SK-N-SH (cell line): Measurements from ENCODE around the gene NECAB2. TPM values are rescaled to one million over a fixed set of nuclear protein-coding genes. Genes with fewer than 3 reads are reported as not detected.
"Not testable (repeated sequence)": the region's sequence is repeated elsewhere in the genome, so short reads cannot be mapped to it uniquely, and the experiment has no call there.

Experiments
- CTCF ChIA-PET: fragments of 300-600, 350-600 bp; formaldehyde crosslinking; extraction: SDS; loops from one replicate; lab custom pipeline; 2021; lab: Yijun Ruan, JAX
- POLR2A ChIA-PET: fragments of 350-600 bp; sonication (Branson Sonifier 250); formaldehyde crosslinking; extraction: SDS; loops from one replicate; lab custom pipeline; 2020; ENCODE audit warnings: antibody characterized with exemption, inconsistent platforms; lab: Yijun Ruan, JAX
- DNase-seq: peaks from one replicate; pipeline ENCODE4 v3.0.0; 2012
- H2AFZ ChIP-seq: fragments of 200-600 bp; sonication (generic); 2 replicates; pipeline ENCODE4 v1.8.1; 2016; ENCODE audit warnings: antibody characterized with exemption, mild to moderate bottlenecking, low read depth
- H3F3A ChIP-seq: fragments of 200-600 bp; sonication (generic); replicated peaks from 2 replicates; pipeline ENCODE3; 2016; ENCODE audit warnings: antibody characterized with exemption, mild to moderate bottlenecking; ENCODE audit not compliant: insufficient read depth
- H3K27ac ChIP-seq, 2 experiments: fragments of 200-500 bp in 1 of 2; fragments of 200-600 bp in 1 of 2; sonication (Bioruptor generic) in 1 of 2; sonication (generic), shearing (Covaris generic) in 1 of 2; 2 replicates each; pipeline versions ENCODE4 v1.5.1 to v1.6.1; 2014 to 2016; ENCODE audit warnings: low read depth in 2 of 2, inconsistent platforms in 1 of 2, low read length in 1 of 2, mild to moderate bottlenecking in 1 of 2, mixed read lengths in 1 of 2
- H3K27me3 ChIP-seq: fragments of 200-600 bp; sonication (generic), shearing (Covaris generic); 2 replicates; pipeline ENCODE4 v1.6.1; 2016; ENCODE audit warnings: mixed run types; ENCODE audit not compliant: insufficient read depth
- H3K36me3 ChIP-seq, 2 experiments: fragments of 200-500 bp in 1 of 2; fragments of 200-600 bp in 1 of 2; sonication (Bioruptor generic) in 1 of 2; sonication (generic) in 1 of 2; replicated peaks in 1 of 2; 2 replicates each; pipeline versions ENCODE3 to v1.5.1; 2014 to 2016; ENCODE audit warnings: low read length in 1 of 2, mild to moderate bottlenecking in 1 of 2; ENCODE audit not compliant: insufficient read depth in 2 of 2, control insufficient read depth in 1 of 2
- H3K4me1 ChIP-seq, 2 experiments: fragments of 200-500 bp in 1 of 2; fragments of 200-600 bp in 1 of 2; sonication (Bioruptor generic) in 1 of 2; sonication (generic), shearing (Covaris generic) in 1 of 2; 2 replicates each; pipeline versions ENCODE4 v1.5.1 to v1.6.1; 2014 to 2016; ENCODE audit warnings: low read depth in 1 of 2, low read length in 1 of 2, mixed run types in 1 of 2; ENCODE audit not compliant: insufficient read depth in 2 of 2, control insufficient read depth in 1 of 2
- H3K4me2 ChIP-seq: fragments of 200-600 bp; sonication (generic), shearing (Covaris generic); 2 replicates; pipeline ENCODE4 v1.6.1; 2017; ENCODE audit warnings: mixed run types
- H3K4me3 ChIP-seq, 2 experiments: fragments of 200-500 bp in 1 of 2; fragments of 200-600 bp in 1 of 2; sonication (Bioruptor generic) in 1 of 2; sonication (generic), shearing (Covaris generic) in 1 of 2; 2 replicates each; pipeline versions ENCODE4 v1.5.1 to v1.8.1; 2014 to 2016; ENCODE audit warnings: low read depth in 2 of 2, inconsistent platforms in 1 of 2, low read length in 1 of 2, mild to moderate bottlenecking in 1 of 2, mixed read lengths in 1 of 2, moderate library complexity in 1 of 2
- H3K79me2 ChIP-seq: fragments of 200-600 bp; sonication (generic); 2 replicates; pipeline ENCODE4 v1.8.1; 2017; ENCODE audit warnings: mild to moderate bottlenecking; ENCODE audit not compliant: insufficient read depth
- H3K9ac ChIP-seq: fragments of 200-600 bp; sonication (generic); 2 replicates; pipeline ENCODE4 v1.6.1; 2017; ENCODE audit warnings: mixed run types
- H3K9me2 ChIP-seq: fragments of 200-600 bp; sonication (generic); 2 replicates; pipeline ENCODE4 v1.6.1; 2017; ENCODE audit warnings: mixed run types
- H3K9me3 ChIP-seq: fragments of 200-600 bp; sonication (generic); 2 replicates; pipeline ENCODE4 v1.6.1; 2017; ENCODE audit warnings: mixed run types, mild to moderate bottlenecking, moderate library complexity
- H4K20me1 ChIP-seq: fragments of 200-600 bp; sonication (generic); 2 replicates; pipeline ENCODE4 v1.6.1; 2017; ENCODE audit warnings: mild to moderate bottlenecking, mixed run types; ENCODE audit not compliant: insufficient read depth
- CTCF ChIP-seq: fragments of 200-600 bp; sonication (generic); IDR thresholded peaks from 2 replicates; pipeline ENCODE4 v1.6.1; 2017; ENCODE audit warnings: antibody characterized with exemption, mild to moderate bottlenecking, moderate library complexity
- FOXJ3 ChIP-seq: sonication (generic); formaldehyde crosslinking; IDR thresholded peaks from 2 replicates; pipeline ENCODE4 v1.5.1; 2020; ENCODE audit warnings: mild to moderate bottlenecking, missing genetic modification reagents
- FOXM1 ChIP-seq: IDR thresholded peaks from 2 replicates; pipeline ENCODE4 v1.4.0; 2012; ENCODE audit warnings: low read depth, mild to moderate bottlenecking
- SIN3A ChIP-seq: IDR thresholded peaks from 2 replicates; pipeline ENCODE4 v1.6.1; 2012; ENCODE audit warnings: low read depth, mild to moderate bottlenecking, low read length, moderate library complexity, borderline replicate concordance
- WGBS: methylation state at CpG from one replicate; pipeline ENCODE4 v1.1.6; 2017; ENCODE audit warnings: low lambda C conversion rate; 5-methylcytosine and 5-hydroxymethylcytosine counted together
- polyA plus RNA-seq, 3 experiments: library from polyadenylated mRNA; depleted of rRNA; stranded (reverse); fragments of >200 nt; gene quantifications; 2 replicates each; pipeline ENCODE4 v1.2.3, GENCODE V29; 2012
- TF ChIP-seq, protein P1 (sequence below): IDR thresholded peaks from 2 replicates; pipeline ENCODE4 v1.4.0; 2012; ENCODE audit warnings: low read depth, borderline replicate concordance

Gene NECAB2
- polyA plus RNA-seq, 1 of the 3 experiments (the other 2 are of a cell fraction) = 0.58 TPM

DNA sequence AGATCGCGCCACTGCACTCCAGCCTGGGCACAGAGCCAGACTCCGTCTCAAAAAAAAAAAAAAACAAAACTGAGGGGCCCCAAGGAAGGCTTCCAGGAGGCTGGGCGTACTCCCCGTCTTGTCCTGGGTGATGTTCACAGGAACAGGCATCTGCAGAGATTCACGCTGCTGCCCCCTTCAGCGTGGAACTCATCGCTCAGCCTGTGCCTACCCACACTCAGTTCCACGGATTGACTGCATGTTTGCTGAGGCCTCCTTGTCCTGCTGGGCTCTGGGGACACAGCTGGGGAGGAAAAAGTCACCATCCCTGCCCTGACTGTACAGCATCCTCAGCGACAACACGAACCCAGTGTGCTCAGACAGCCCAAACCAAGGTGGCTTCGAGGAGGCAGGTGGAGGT lies 27.9 kb upstream of the NECAB2 start:
- no peak overlapping the region for H3K4me2 ChIP-seq

GRCh38 chr16:83940630-83941378 lies 27.2 kb upstream of the NECAB2 start:
- no peak overlapping the region for H3K9ac ChIP-seq
- no peak overlapping the region for H3K4me3 ChIP-seq
- no peaks in the 10 kb centered on the region for H3K27me3 ChIP-seq
- H3K79me2 ChIP-seq = no peaks in the 10 kb centered on the region
- WGBS = 56% methylated on average over 28 of the region's 28 CpGs
- no peaks in the 10 kb centered on the region for H3K36me3 ChIP-seq
- no peaks in the 10 kb centered on the region for H4K20me1 ChIP-seq
- no peaks in the 10 kb centered on the region for H3K9me3 ChIP-seq
- peaks cover 0 to 2% of the 10 kb centered on the region in 2 experiments; a peak in 1 of 4 replicates for H3K4me1 ChIP-seq
- H2AFZ ChIP-seq = no peak overlapping the region
- ChIA-PET POLR2A (no interaction called here), CTCF (interaction anchor here (1.0 to 1.8 kb wide), 2 partner anchors 13 to 16 kb away, joined by 3 to 6 read pairs; partner anchors contain the start of gene OSGIN1)
- no peaks in the 10 kb centered on the region for H3K9me2 ChIP-seq
- no peak overlapping the region for H3K4me2 ChIP-seq
- TF ChIP-seq FOXJ3 = no peak
- TF ChIP-seq SIN3A = no peak
- DNase-seq = no peak
- no peaks in the 10 kb centered on the region for H3F3A ChIP-seq
- H3K27ac ChIP-seq = no peak overlapping the region

More for the DNA sequence above, 27.9 kb upstream of the NECAB2 start:
- Histone ChIP-seq H3K9me2 (no peaks in the 10 kb centered on the region), H2AFZ (no peak overlapping the region), H3K4me3 (no peak overlapping the region), H3K27ac (no peak overlapping the region), H3K9me3 (no peaks in the 10 kb centered on the region), H3K4me1 (peaks cover 0 to 2% of the 10 kb centered on the region in 2 experiments; a peak in 1 of 4 replicates), H3K9ac (no peak overlapping the region), H3F3A (no peaks in the 10 kb centered on the region), H3K36me3 (no peaks in the 10 kb centered on the region), H3K27me3 (no peaks in the 10 kb centered on the region), H4K20me1 (no peaks in the 10 kb centered on the region), H3K79me2 (no peaks in the 10 kb centered on the region)
- TF ChIP-seq FOXJ3 = no peak
- no peak for TF ChIP-seq FOXM1
- TF ChIP-seq, protein P1, sequence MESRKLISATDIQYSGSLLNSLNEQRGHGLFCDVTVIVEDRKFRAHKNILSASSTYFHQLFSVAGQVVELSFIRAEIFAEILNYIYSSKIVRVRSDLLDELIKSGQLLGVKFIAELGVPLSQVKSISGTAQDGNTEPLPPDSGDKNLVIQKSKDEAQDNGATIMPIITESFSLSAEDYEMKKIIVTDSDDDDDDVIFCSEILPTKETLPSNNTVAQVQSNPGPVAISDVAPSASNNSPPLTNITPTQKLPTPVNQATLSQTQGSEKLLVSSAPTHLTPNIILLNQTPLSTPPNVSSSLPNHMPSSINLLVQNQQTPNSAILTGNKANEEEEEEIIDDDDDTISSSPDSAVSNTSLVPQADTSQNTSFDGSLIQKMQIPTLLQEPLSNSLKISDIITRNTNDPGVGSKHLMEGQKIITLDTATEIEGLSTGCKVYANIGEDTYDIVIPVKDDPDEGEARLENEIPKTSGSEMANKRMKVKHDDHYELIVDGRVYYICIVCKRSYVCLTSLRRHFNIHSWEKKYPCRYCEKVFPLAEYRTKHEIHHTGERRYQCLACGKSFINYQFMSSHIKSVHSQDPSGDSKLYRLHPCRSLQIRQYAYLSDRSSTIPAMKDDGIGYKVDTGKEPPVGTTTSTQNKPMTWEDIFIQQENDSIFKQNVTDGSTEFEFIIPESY = no peak
- no peak for TF ChIP-seq CTCF
- CTCF ChIA-PET = interaction anchor here (1.0 to 1.8 kb wide), 2 partner anchors 14 to 17 kb away, joined by 3 to 6 read pairs; partner anchors contain the start of gene OSGIN1
- WGBS = 69% methylated on average over 12 of the region's 12 CpGs
- DNase-seq = no peak
- POLR2A ChIA-PET = no interaction called here

DNA sequence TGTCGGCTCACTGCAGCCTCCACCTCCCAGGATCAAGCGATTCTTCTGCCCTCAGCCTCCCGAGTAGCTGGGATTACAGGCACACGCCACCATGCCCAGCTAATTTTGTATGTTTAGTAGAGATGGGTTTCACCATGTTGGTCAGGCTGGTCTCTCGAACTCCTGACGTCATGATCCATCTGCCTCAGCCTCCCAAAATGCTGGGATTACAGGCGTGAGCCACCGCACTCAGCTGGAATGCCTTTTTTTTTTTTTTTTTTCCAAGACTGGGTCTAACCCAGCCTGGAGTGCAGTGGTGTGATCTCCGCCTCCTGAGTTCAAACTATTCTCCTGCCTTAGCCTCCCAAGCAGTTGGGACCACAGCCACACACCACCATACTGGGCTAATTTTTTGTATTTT lies 26.5 kb upstream of the NECAB2 start:
- H3K27ac ChIP-seq, H3K79me2 ChIP-seq, H3K27me3 ChIP-seq, H3F3A ChIP-seq, H3K9ac ChIP-seq, H4K20me1 ChIP-seq, POLR2A ChIA-PET, H3K4me2 ChIP-seq, H3K36me3 ChIP-seq, H2AFZ ChIP-seq, H3K4me1 ChIP-seq, H3K9me3 ChIP-seq, H3K9me2 ChIP-seq, DNase-seq, H3K4me3 ChIP-seq: not testable (repeated sequence)
- CTCF ChIA-PET = interaction anchor here (1.3 to 1.8 kb wide), 2 partner anchors 12 to 15 kb away, joined by 6 read pairs; partner anchors contain the start of gene OSGIN1
- WGBS = 86% methylated on average over 9 of the region's 9 CpGs
